Cardiac fibroblast (primary cell): ENCODE results near the gene TTC22.

Experiments
- DNase-seq, 2 donors: peaks; one replicate each; pipeline versions ENCODE4 v3.0.0 to v3.0.0-alpha.2; 2010; ENCODE audit warnings: low read depth in 2 of 2
- H3K4me3 ChIP-seq, 2 donors: replicated peaks in 1 of 2; 1 replicate in 1 of 2; 2 replicates in 1 of 2; pipeline ENCODE4 v1.5.1; 2011; ENCODE audit warnings: low read depth in 2 of 2, low read length in 2 of 2, mild to moderate bottlenecking in 2 of 2, moderate library complexity in 1 of 2
- CTCF ChIP-seq: IDR thresholded peaks from one replicate; pipeline ENCODE4 v1.5.1; 2011; ENCODE audit warnings: low read depth, mild to moderate bottlenecking, low read length, inconsistent platforms

TTC22 gene

GRCh38 chr1:54767526-54767925 is 33.6 kb downstream of the TTC22 start:
- no peak for TF ChIP-seq CTCF
- DNase-seq: no peak
- no peak overlapping the region for H3K4me3 ChIP-seq

GRCh38 chr1:54766726-54767125 is 34.4 kb downstream of the TTC22 start:
- no peak overlapping the region for H3K4me3 ChIP-seq
- no peak for TF ChIP-seq CTCF
- no peak for DNase-seq

GRCh38 chr1:54764922-54765561 is 36.1 kb downstream of the TTC22 start:
- no peak for DNase-seq
- H3K4me3 ChIP-seq: peak overlapping the region; percentile 34 to 53
- TF ChIP-seq CTCF: no peak

- peak within 1 kb of the TSS; percentile 77 to 95 for H3K4me3 ChIP-seq
- DNase-seq: peak; percentile 100
Measured at GRCh38 chr1:54764133-54764921, 36.8 kb downstream of the TTC22 start, which contains the start of gene PARS2. Gene PARS2 (minus strand): TSS chr1:54764523. CDS start chr1:54759161, 5,362 bp downstream.

GRCh38 chr1:54763816-54764132 is 37.3 kb downstream of the TTC22 start:
- H3K4me3 ChIP-seq: peak overlapping the region; percentile 77 to 95
- no peak for DNase-seq
- TF ChIP-seq CTCF: no peak

More at GRCh38 chr1:54764133-54764921, 36.8 kb downstream of the TTC22 start, which contains the start of gene PARS2:
- TF ChIP-seq CTCF: no peak

- no peak for DNase-seq
- H3K4me3 ChIP-seq: no peak overlapping the region
- TF ChIP-seq CTCF: no peak
Measured at GRCh38 chr1:54758678-54759348, 42.3 kb downstream of the TTC22 start.
